OCI-LY1 (cell line): ENCODE data around the gene HNRNPL.

Experiments
- CTCF ChIP-seq: fragments of 200-600 bp; sonication (generic), shearing (Covaris generic); IDR thresholded peaks from 2 replicates; pipeline ENCODE4 v1.5.1; 2017; ENCODE audit warnings: mild to moderate bottlenecking, antibody characterized with exemption, low read length, moderate library complexity, mixed read lengths
- EZH2 ChIP-seq: fragments of 200-600 bp; sonication (generic), shearing (Covaris generic); IDR thresholded peaks from 2 replicates; pipeline ENCODE4 v1.8.0; 2017; ENCODE audit warnings: borderline replicate concordance, mixed run types, mild to moderate bottlenecking, antibody characterized with exemption, low read length, moderate library complexity, mixed read lengths

GRCh38 chr19:38816131-38816750 is 33.5 kb downstream of the HNRNPL start:
- TF ChIP-seq CTCF (no peak), EZH2 (no peak)
